Measurements from ENCODE around the gene MAGOHB. TPM values are rescaled to one million over a fixed set of nuclear protein-coding genes. Genes with fewer than 3 reads are reported as not detected.
"Not testable (repeated sequence)": the region's sequence is repeated elsewhere in the genome, so short reads cannot be mapped to it uniquely, and the experiment has no call there.

Gene MAGOHB
- total and polyA plus RNA-seq, 2 donors, result 38.4 to 47.3 TPM

GRCh38 chr12:10607885-10608458 lies 5.4 kb downstream of the MAGOHB start:
- H3K27me3 ChIP-seq (ENCODE audit: control insufficient read depth in 2 of 2, insufficient read depth in 1 of 2, low read length in 1 of 2), result no peaks in the 10 kb centered on the region
- no peak overlapping the region for H3K27ac ChIP-seq (ENCODE audit: low read depth in 1 of 2, low read length in 1 of 2)
- H3K4me1 ChIP-seq (ENCODE audit: control insufficient read depth in 2 of 2, insufficient read depth in 2 of 2, low read length in 2 of 2), result peaks cover 6 to 8% of the 10 kb centered on the region in 2 donors
- 93% methylated on average over 3 of the region's 3 CpGs for WGBS
- no peaks in the 10 kb centered on the region for H3K9me3 ChIP-seq (ENCODE audit: control insufficient read depth in 2 of 2, insufficient read depth in 1 of 2, low read length in 1 of 2)
- peaks cover 3 to 36% of the 10 kb centered on the region in 2 donors for H3K36me3 ChIP-seq (ENCODE audit: control insufficient read depth in 2 of 2, insufficient read depth in 2 of 2, low read length in 1 of 2)
- no peak overlapping the region for H3K4me3 ChIP-seq (ENCODE audit: low read length in 2 of 2)
- peak in 2 of 9 donors; percentile 4 to 6 for DNase-seq (ENCODE audit: low read depth in 6 of 9, low spot score in 9 of 9)

GRCh38 chr12:10601860-10602259 lies 11.5 kb downstream of the MAGOHB start:
- no peaks in the 10 kb centered on the region for H3K9me3 ChIP-seq (ENCODE audit: control insufficient read depth in 2 of 2, insufficient read depth in 1 of 2, low read length in 1 of 2)
- WGBS, result over 99% methylated on average over 2 of the region's 2 CpGs
- H3K27me3 ChIP-seq (ENCODE audit: control insufficient read depth in 2 of 2, insufficient read depth in 1 of 2, low read length in 1 of 2), result no peaks in the 10 kb centered on the region
- DNase-seq (ENCODE audit: low read depth in 6 of 9, low spot score in 9 of 9), result no peak
- H3K36me3 ChIP-seq (ENCODE audit: control insufficient read depth in 2 of 2, insufficient read depth in 2 of 2, low read length in 1 of 2), result peaks cover 4 to 23% of the 10 kb centered on the region in 2 donors
- no peak overlapping the region for H3K4me3 ChIP-seq (ENCODE audit: low read length in 2 of 2)
- no peak overlapping the region for H3K27ac ChIP-seq (ENCODE audit: low read depth in 1 of 2, low read length in 1 of 2)
- H3K4me1 ChIP-seq (ENCODE audit: control insufficient read depth in 2 of 2, insufficient read depth in 2 of 2, low read length in 2 of 2), result no peaks in the 10 kb centered on the region

DNA sequence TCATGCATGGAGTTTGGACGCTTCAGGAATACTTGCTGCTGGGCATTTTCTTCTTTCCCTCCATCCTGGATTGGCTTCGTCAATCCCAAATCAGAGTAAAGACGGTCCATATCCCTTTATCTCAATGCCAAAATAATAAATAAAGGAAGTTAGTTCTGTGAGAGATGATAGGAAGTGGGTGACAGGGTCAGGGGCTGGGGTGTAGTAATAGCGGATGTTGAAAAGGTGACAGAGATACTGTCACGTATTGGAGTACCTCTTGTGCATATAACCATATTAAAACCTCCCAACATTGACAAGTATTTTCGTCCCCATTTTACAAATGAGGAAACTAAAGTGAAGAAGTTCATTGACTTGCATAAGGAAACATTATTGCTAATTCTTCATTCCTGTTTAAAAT lies 12.4 kb downstream of the MAGOHB start:
- Histone ChIP-seq H3K27me3 (ENCODE audit: control insufficient read depth in 2 of 2, insufficient read depth in 1 of 2, low read length in 1 of 2) (no peaks in the 10 kb centered on the region), H3K4me3 (ENCODE audit: low read length in 2 of 2) (no peak overlapping the region), H3K27ac (ENCODE audit: low read depth in 1 of 2, low read length in 1 of 2) (no peak overlapping the region), H3K4me1 (ENCODE audit: control insufficient read depth in 2 of 2, insufficient read depth in 2 of 2, low read length in 2 of 2) (no peaks in the 10 kb centered on the region), H3K36me3 (ENCODE audit: control insufficient read depth in 2 of 2, insufficient read depth in 2 of 2, low read length in 1 of 2) (peaks cover 4 to 26% of the 10 kb centered on the region in 2 donors), H3K9me3 (ENCODE audit: control insufficient read depth in 2 of 2, insufficient read depth in 1 of 2, low read length in 1 of 2) (no peaks in the 10 kb centered on the region)
- DNase-seq (ENCODE audit: low read depth in 6 of 9, low spot score in 9 of 9), result no peak
- 98% methylated on average over 6 of the region's 6 CpGs for WGBS

- Histone ChIP-seq H3K27ac (ENCODE audit: low read depth in 1 of 2, low read length in 1 of 2) (no peak overlapping the region), H3K9me3 (ENCODE audit: control insufficient read depth in 2 of 2, insufficient read depth in 1 of 2, low read length in 1 of 2) (no peaks in the 10 kb centered on the region), H3K4me1 (ENCODE audit: control insufficient read depth in 2 of 2, insufficient read depth in 2 of 2, low read length in 2 of 2) (no peaks in the 10 kb centered on the region), H3K27me3 (ENCODE audit: control insufficient read depth in 2 of 2, insufficient read depth in 1 of 2, low read length in 1 of 2) (no peaks in the 10 kb centered on the region), H3K4me3 (ENCODE audit: low read length in 2 of 2) (no peak overlapping the region), H3K36me3 (ENCODE audit: control insufficient read depth in 2 of 2, insufficient read depth in 2 of 2, low read length in 1 of 2) (peaks cover 2 to 18% of the 10 kb centered on the region in 2 donors)
- 32% methylated on average over 2 of the region's 2 CpGs for WGBS
- DNase-seq (ENCODE audit: low read depth in 6 of 9, low spot score in 9 of 9), result no peak
Measured at GRCh38 chr12:10595881-10596280, 17.5 kb downstream of the MAGOHB start.

DNA sequence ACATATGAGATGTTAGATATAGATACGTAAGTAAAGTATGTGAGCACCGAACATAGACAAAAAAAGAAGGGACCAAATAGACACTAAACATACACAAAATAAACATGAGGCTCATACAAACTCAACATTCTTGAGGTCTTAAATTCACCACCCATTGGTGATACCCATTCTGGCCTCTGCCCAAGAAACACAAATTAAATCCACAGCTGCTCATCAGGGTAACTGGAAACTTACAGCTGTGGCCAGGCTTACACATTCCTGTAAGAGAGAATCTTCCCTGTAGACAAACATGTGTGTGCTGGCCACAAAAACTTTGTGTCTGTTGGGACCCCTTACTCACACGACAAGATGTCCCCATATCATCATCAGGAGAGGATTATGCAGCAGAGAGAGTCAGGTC lies 22.4 kb downstream of the MAGOHB start:
- Histone ChIP-seq H3K36me3 (ENCODE audit: control insufficient read depth in 2 of 2, insufficient read depth in 2 of 2, low read length in 1 of 2) (peaks cover 0 to 5% of the 10 kb centered on the region in 2 donors), H3K4me1 (ENCODE audit: control insufficient read depth in 2 of 2, insufficient read depth in 2 of 2, low read length in 2 of 2) (no peaks in the 10 kb centered on the region), H3K9me3 (ENCODE audit: control insufficient read depth in 2 of 2, insufficient read depth in 1 of 2, low read length in 1 of 2) (no peaks in the 10 kb centered on the region), H3K27ac (ENCODE audit: low read depth in 1 of 2, low read length in 1 of 2) (no peak overlapping the region), H3K4me3 (ENCODE audit: low read length in 2 of 2) (no peak overlapping the region), H3K27me3 (ENCODE audit: control insufficient read depth in 2 of 2, insufficient read depth in 1 of 2, low read length in 1 of 2) (no peaks in the 10 kb centered on the region)
- no peak for DNase-seq (ENCODE audit: low read depth in 6 of 9, low spot score in 9 of 9)
- WGBS, result 97% methylated on average over 3 of the region's 3 CpGs

DNA sequence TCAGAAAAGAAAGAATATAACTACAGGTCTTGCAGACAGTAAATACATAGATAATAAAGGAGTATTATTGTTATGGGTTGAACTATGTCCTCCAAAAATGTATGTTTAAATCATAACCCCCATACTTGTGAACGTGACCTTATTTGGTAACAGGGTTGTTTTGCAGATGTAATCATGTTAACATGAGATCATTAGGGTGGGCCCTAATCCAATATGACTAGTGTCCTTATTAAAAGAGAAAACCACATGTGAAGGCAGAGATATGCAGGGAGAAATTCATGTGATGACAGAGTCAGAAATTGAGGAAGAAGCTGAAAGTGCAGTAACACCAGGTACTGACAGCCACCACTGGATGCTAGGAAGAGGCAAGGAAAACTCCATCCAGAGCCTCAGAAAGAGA lies 29.0 kb downstream of the MAGOHB start:
- Histone ChIP-seq H3K4me1 (ENCODE audit: control insufficient read depth in 2 of 2, insufficient read depth in 2 of 2, low read length in 2 of 2) (no peaks in the 10 kb centered on the region), H3K36me3 (ENCODE audit: control insufficient read depth in 2 of 2, insufficient read depth in 2 of 2, low read length in 1 of 2) (peaks cover 0 to 5% of the 10 kb centered on the region in 2 donors), H3K27ac (ENCODE audit: low read depth in 1 of 2, low read length in 1 of 2) (no peak overlapping the region), H3K27me3 (ENCODE audit: control insufficient read depth in 2 of 2, insufficient read depth in 1 of 2, low read length in 1 of 2) (no peaks in the 10 kb centered on the region), H3K4me3 (ENCODE audit: low read length in 2 of 2) (no peak overlapping the region), H3K9me3 (ENCODE audit: control insufficient read depth in 2 of 2, insufficient read depth in 1 of 2, low read length in 1 of 2) (no peaks in the 10 kb centered on the region)
- no peak for DNase-seq (ENCODE audit: low read depth in 6 of 9, low spot score in 9 of 9)
- WGBS, result 99% methylated on average over 1 of the region's 1 CpG

DNA sequence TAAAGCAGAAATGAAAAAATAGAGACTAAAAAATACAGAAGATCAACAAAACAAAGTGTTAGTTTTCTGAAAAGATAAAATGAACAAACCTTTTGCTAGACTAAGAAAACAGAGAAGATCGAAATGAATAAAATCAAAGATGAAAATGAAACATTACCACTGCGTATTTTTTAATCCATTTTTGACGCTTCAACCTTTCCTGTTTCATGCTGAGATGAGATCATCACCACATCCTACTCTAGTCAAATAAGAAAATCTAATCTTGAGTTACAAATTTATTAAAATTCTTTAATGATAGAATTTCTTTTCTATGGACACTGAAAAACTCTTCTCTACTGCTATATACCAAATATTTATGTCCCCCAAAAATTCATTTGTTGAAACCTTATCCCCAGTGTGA lies 30.7 kb downstream of the MAGOHB start:
- H3K9me3 ChIP-seq (ENCODE audit: control insufficient read depth in 2 of 2, insufficient read depth in 1 of 2, low read length in 1 of 2), result no peaks in the 10 kb centered on the region
- 99% methylated on average over 3 of the region's 3 CpGs for WGBS
- no peaks in the 10 kb centered on the region for H3K4me1 ChIP-seq (ENCODE audit: control insufficient read depth in 2 of 2, insufficient read depth in 2 of 2, low read length in 2 of 2)
- no peak overlapping the region for H3K27ac ChIP-seq (ENCODE audit: low read depth in 1 of 2, low read length in 1 of 2)
- DNase-seq (ENCODE audit: low read depth in 6 of 9, low spot score in 9 of 9), result no peak
- peaks cover 0 to 5% of the 10 kb centered on the region in 2 donors for H3K36me3 ChIP-seq (ENCODE audit: control insufficient read depth in 2 of 2, insufficient read depth in 2 of 2, low read length in 1 of 2)
- H3K4me3 ChIP-seq (ENCODE audit: low read length in 2 of 2), result no peak overlapping the region
- no peaks in the 10 kb centered on the region for H3K27me3 ChIP-seq (ENCODE audit: control insufficient read depth in 2 of 2, insufficient read depth in 1 of 2, low read length in 1 of 2)

GRCh38 chr12:10582133-10582532 lies 31.3 kb downstream of the MAGOHB start:
- not testable (repeated sequence) for H3K36me3 ChIP-seq (ENCODE audit: control insufficient read depth in 2 of 2, insufficient read depth in 2 of 2, low read length in 1 of 2); DNase-seq (ENCODE audit: low read depth in 6 of 9, low spot score in 9 of 9); H3K9me3 ChIP-seq (ENCODE audit: control insufficient read depth in 2 of 2, insufficient read depth in 1 of 2, low read length in 1 of 2); H3K4me1 ChIP-seq (ENCODE audit: control insufficient read depth in 2 of 2, insufficient read depth in 2 of 2, low read length in 2 of 2); H3K27me3 ChIP-seq (ENCODE audit: control insufficient read depth in 2 of 2, insufficient read depth in 1 of 2, low read length in 1 of 2); H3K27ac ChIP-seq (ENCODE audit: low read depth in 1 of 2, low read length in 1 of 2); H3K4me3 ChIP-seq (ENCODE audit: low read length in 2 of 2)
- 98% methylated on average over 3 of the region's 3 CpGs for WGBS

DNA sequence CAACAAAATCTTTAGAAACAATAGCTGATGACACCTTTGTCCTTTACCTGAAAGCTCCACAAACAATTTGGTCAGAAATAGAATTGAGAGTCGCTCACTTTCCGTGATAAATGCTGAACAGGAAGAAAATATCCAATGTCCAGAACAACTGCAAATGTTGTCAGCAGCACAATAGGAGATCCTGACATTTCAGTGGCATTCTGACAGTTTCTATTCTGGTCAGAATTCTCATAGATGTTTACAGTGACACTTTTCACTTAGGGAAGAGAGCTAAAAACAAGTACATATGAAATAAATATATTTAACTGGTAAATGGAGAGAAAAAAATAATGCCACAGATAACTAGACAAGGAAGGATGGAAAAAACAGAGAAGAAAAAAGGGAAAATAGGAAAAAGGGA lies 39.1 kb downstream of the MAGOHB start:
- Histone ChIP-seq H3K27me3 (ENCODE audit: control insufficient read depth in 2 of 2, insufficient read depth in 1 of 2, low read length in 1 of 2) (no peaks in the 10 kb centered on the region), H3K4me3 (ENCODE audit: low read length in 2 of 2) (no peak overlapping the region), H3K27ac (ENCODE audit: low read depth in 1 of 2, low read length in 1 of 2) (no peak overlapping the region), H3K9me3 (ENCODE audit: control insufficient read depth in 2 of 2, insufficient read depth in 1 of 2, low read length in 1 of 2) (peaks cover 0 to 4% of the 10 kb centered on the region in 2 donors), H3K36me3 (ENCODE audit: control insufficient read depth in 2 of 2, insufficient read depth in 2 of 2, low read length in 1 of 2) (no peaks in the 10 kb centered on the region), H3K4me1 (ENCODE audit: control insufficient read depth in 2 of 2, insufficient read depth in 2 of 2, low read length in 2 of 2) (no peaks in the 10 kb centered on the region)
- WGBS, result 98% methylated on average over 2 of the region's 2 CpGs
- DNase-seq (ENCODE audit: low read depth in 6 of 9, low spot score in 9 of 9), result no peak
